Smooth muscle cell (in vitro differentiated cells): Measurements from ENCODE around the gene MPST. TPM values are rescaled to one million over a fixed set of nuclear protein-coding genes. Genes with fewer than 3 reads are reported as not detected.

Source experiments
- DNase-seq: peaks from one replicate; lab custom pipeline; 2025; ENCODE audit not compliant: unreplicated experiment; lab: John Stamatoyannopoulos, UW
- H2AFZ ChIP-seq: fragments of 200-600 bp; sonication (generic); 2 replicates; pipeline ENCODE4 v1.6.0; 2016; ENCODE audit warnings: antibody characterized with exemption, low read depth, mild to moderate bottlenecking
- H3F3A ChIP-seq: fragments of 200-600 bp; sonication (generic); 2 replicates; pipeline ENCODE4 v1.6.0; 2017; ENCODE audit warnings: antibody characterized with exemption, low read depth
- H3K27ac ChIP-seq: fragments of 200-600 bp; sonication (generic); 2 replicates; pipeline ENCODE4 v1.5.1; 2016; ENCODE audit warnings: low read depth, mild to moderate bottlenecking
- H3K27me3 ChIP-seq: fragments of 200-600 bp; sonication (generic); 2 replicates; pipeline ENCODE4 v1.6.1; 2016; ENCODE audit warnings: low read depth, mild to moderate bottlenecking
- H3K36me3 ChIP-seq: fragments of 200-600 bp; sonication (generic); 2 replicates; pipeline ENCODE4 v1.5.1; 2016; ENCODE audit warnings: low read depth
- H3K4me1 ChIP-seq: fragments of 200-600 bp; sonication (generic); 2 replicates; pipeline ENCODE4 v1.5.1; 2016; ENCODE audit warnings: low read depth
- H3K4me2 ChIP-seq: fragments of 200-600 bp; sonication (generic); 2 replicates; pipeline ENCODE4 v1.6.0; 2016; ENCODE audit warnings: mild to moderate bottlenecking
- H3K4me3 ChIP-seq: fragments of 200-600 bp; sonication (generic); 2 replicates; pipeline ENCODE4 v1.5.1; 2016; ENCODE audit warnings: mild to moderate bottlenecking
- H3K79me2 ChIP-seq: fragments of 200-600 bp; sonication (generic); 2 replicates; pipeline ENCODE4 v1.6.0; 2016; ENCODE audit warnings: low read depth, mild to moderate bottlenecking
- H3K9ac ChIP-seq: fragments of 200-600 bp; sonication (generic); 2 replicates; pipeline ENCODE4 v1.6.0; 2016; ENCODE audit warnings: low read depth
- H3K9me3 ChIP-seq: fragments of 200-600 bp; sonication (generic); replicated peaks from 2 replicates; pipeline ENCODE4 v1.5.1; 2016; ENCODE audit warnings: low read depth
- H4K20me1 ChIP-seq: fragments of 200-600 bp; sonication (generic); 2 replicates; pipeline ENCODE4 v1.6.0; 2016; ENCODE audit warnings: low read depth
- CTCF ChIP-seq: fragments of 200-600 bp; sonication (generic); IDR thresholded peaks from 2 replicates; pipeline ENCODE4 v1.5.1; 2017; ENCODE audit warnings: borderline replicate concordance, mild to moderate bottlenecking, antibody characterized with exemption; ENCODE audit not compliant: insufficient read depth, poor library complexity, severe bottlenecking
- WGBS: methylation state at CpG from one replicate; pipeline ENCODE4 v1.1.7; 2016; ENCODE audit warnings: low lambda C conversion rate; 5-methylcytosine and 5-hydroxymethylcytosine counted together
- polyA plus RNA-seq: library from polyadenylated mRNA; unstranded; fragments of >200 nt; fragmentation: Nextera tagmentation; extraction: Ambion mirVana; gene quantifications from 2 replicates; pipeline ENCODE4 v1.2.1, GENCODE V29; 2016
- total RNA-seq: library from RNA; depleted of rRNA; stranded (reverse); fragments of >200 nt; gene quantifications from 2 replicates; pipeline ENCODE4 v1.2.3, GENCODE V29; 2014

Gene MPST
- total and polyA plus RNA-seq, 2 experiments from 2014 or later, result 49.9 to 119 TPM

- Histone ChIP-seq H3K4me3 (no peak overlapping the region), H3K27ac (no peak overlapping the region), H4K20me1 (peaks cover 59% of the 10 kb centered on the region), H3K36me3 (no peaks in the 10 kb centered on the region), H3K9me3 (no peaks in the 10 kb centered on the region), H3K9ac (no peak overlapping the region), H3K27me3 (no peaks in the 10 kb centered on the region), H3F3A (no peaks in the 10 kb centered on the region), H3K79me2 (peaks cover 12% of the 10 kb centered on the region), H2AFZ (no peak overlapping the region), H3K4me1 (no peaks in the 10 kb centered on the region), H3K4me2 (no peak overlapping the region)
- no peak for TF ChIP-seq CTCF
- 81% methylated on average over 5 of the region's 5 CpGs for WGBS
- no peak for DNase-seq
These were observed 6.8 kb downstream of the MPST start for GRCh38 chr22:37026325-37026724.

GRCh38 chr22:37027556-37027955, 8.0 kb downstream of the MPST start:
- no peak for TF ChIP-seq CTCF
- no peak for DNase-seq
- Histone ChIP-seq H3K9ac (no peak overlapping the region), H3K4me2 (no peak overlapping the region), H4K20me1 (peaks cover 48% of the 10 kb centered on the region), H3K79me2 (peaks cover 5% of the 10 kb centered on the region), H3K36me3 (no peaks in the 10 kb centered on the region), H3K27me3 (no peaks in the 10 kb centered on the region), H3K4me1 (no peaks in the 10 kb centered on the region), H3K9me3 (no peaks in the 10 kb centered on the region), H3K4me3 (no peak overlapping the region), H3F3A (no peaks in the 10 kb centered on the region), H2AFZ (no peak overlapping the region), H3K27ac (no peak overlapping the region)
- WGBS, result 95% methylated on average over 7 of the region's 7 CpGs

GRCh38 chr22:37028692-37029674, 9.4 kb downstream of the MPST start:
- Histone ChIP-seq H3K79me2 (no peaks in the 10 kb centered on the region), H3K27ac (no peak overlapping the region)

More at GRCh38 chr22:37028692-37029674, 9.4 kb downstream of the MPST start:
- Histone ChIP-seq H3K36me3 (no peaks in the 10 kb centered on the region), H3F3A (peaks cover 3% of the 10 kb centered on the region), H3K9me3 (no peaks in the 10 kb centered on the region), H2AFZ (no peak overlapping the region), H3K9ac (no peak overlapping the region), H4K20me1 (peaks cover 34% of the 10 kb centered on the region), H3K4me1 (no peaks in the 10 kb centered on the region), H3K27me3 (no peaks in the 10 kb centered on the region), H3K4me3 (no peak overlapping the region), H3K4me2 (no peak overlapping the region)
- 96% methylated on average over 22 of the region's 22 CpGs for WGBS
- no peak for TF ChIP-seq CTCF
- no peak for DNase-seq
